ENCODE results near the gene A4GNT.
"Not testable (repeated sequence)": the region's sequence is repeated elsewhere in the genome, so short reads cannot be mapped to it uniquely, and the experiment has no call there.

The A4GNT gene

GRCh38 chr3:138118612-138119422, 13.4 kb downstream of the A4GNT start:
- no peak for FAIRE-seq

DNA sequence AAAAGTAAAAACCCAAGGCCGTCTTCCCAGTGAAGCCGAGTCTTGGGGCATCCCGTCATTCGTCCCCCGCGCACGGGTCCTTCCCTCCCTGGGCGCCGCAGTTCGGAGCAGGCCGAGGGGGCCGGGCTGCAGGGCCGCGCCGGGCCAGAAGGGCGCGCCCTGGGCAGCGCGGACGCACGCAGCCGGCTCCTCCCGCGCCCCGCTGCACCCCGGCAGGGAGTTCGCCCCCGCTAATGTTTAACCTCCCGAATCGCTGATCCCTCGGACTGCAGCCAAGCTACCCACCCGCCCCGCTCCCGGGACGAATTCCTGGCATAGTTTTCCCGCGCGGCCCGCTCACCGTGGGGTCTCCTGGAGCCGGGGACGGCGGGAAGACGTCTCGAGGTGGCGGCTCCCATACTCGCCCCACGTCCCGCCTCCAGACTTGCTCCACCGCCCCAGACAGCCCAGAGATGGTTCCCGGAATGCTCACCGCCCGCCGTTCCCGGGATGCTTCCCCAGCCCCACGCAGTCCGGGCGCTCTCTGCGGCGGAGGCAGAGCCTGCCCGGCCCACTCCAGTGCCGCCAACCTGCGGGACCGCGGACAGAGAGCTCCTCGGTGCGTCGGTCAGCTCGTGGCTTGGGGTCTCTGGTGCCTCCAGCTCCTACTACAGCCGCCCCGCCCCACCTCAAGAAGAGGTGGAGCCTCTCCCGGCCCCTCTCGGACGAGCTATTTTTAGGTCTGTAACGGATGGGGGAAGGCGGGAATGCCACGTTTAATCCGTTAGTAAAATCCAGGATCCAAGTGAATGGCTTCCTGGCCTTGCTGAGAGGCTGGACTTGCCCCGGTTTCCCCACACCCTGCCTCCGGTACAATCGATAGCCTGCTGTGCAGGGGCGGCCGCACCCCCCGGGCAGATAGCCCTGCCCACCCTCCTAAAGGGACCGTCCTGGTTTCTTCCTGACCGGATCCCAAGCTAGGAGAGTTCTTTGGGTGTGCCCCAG, 16.9 kb downstream of the A4GNT start, which contains the start of gene DZIP1L:
Gene DZIP1L, minus strand, starts transcription at position 621 of the 984 bp plus-strand sequence. CDS start 11,637 bp downstream, outside the sequence.
- FAIRE-seq: no peak

- FAIRE-seq: no peak
Observed at GRCh38 chr3:138114431-138114918, 17.7 kb downstream of the A4GNT start.

- FAIRE-seq: peak; percentile 61
Observed at GRCh38 chr3:138113326-138113725, 18.9 kb downstream of the A4GNT start.

DNA sequence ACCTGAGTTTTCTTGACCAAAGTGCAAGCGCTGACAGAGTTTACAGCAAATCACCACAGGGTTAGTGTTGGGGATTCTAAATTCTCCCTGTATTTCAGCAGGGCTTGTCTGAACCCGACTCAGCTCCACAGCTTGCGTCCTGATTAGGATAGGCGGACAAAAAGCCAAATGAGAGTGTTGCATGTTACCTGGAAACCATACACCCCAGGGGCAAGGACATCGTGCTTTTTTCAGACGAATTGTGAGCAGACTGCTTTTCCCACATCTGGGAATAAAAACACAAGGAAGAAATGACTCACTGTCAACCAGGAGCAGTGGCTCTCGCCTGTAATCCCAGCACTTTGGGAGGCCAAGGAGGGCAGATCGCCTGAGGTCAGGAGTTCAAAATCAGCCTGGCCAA, 19.8 kb downstream of the A4GNT start:
- FAIRE-seq: peak; percentile 53

GRCh38 chr3:138105598-138105997, 26.6 kb downstream of the A4GNT start:
- peak; percentile 75 for FAIRE-seq

- FAIRE-seq: no peak
Observed at GRCh38 chr3:138103466-138103865, 28.7 kb downstream of the A4GNT start.

DNA sequence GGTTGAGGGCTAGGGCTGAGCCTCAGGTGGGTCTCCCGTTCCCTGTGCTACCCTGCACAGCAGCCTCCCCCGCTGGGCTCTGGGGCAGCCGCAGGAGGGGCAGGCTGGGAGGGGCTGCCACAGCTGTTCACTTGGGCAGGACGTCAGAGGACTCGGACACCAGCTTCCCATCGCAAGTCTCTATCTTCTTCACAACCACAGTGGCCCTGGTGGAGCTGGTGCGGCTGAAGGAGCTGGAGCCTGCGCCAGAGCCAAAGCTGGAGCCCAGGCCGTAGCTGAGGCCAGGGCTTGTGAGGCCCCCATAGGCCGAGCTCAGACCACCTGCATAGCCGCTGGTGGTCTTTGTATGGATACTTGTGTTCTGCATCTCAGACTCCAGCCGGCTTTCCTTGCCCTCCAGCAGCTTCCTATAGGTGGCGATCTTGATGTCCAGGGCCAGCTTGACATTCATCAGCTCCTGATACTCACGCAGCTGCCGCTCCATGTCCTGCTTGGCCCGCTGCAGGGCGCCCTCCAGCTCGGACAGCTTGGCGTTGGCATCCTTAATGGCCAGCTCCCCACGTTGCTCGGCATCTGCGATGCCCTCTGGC, 30.7 kb downstream of the A4GNT start:
- not testable (repeated sequence) for FAIRE-seq

- no peak for FAIRE-seq
Observed at GRCh38 chr3:138099417-138099816, 32.8 kb downstream of the A4GNT start.

DNA sequence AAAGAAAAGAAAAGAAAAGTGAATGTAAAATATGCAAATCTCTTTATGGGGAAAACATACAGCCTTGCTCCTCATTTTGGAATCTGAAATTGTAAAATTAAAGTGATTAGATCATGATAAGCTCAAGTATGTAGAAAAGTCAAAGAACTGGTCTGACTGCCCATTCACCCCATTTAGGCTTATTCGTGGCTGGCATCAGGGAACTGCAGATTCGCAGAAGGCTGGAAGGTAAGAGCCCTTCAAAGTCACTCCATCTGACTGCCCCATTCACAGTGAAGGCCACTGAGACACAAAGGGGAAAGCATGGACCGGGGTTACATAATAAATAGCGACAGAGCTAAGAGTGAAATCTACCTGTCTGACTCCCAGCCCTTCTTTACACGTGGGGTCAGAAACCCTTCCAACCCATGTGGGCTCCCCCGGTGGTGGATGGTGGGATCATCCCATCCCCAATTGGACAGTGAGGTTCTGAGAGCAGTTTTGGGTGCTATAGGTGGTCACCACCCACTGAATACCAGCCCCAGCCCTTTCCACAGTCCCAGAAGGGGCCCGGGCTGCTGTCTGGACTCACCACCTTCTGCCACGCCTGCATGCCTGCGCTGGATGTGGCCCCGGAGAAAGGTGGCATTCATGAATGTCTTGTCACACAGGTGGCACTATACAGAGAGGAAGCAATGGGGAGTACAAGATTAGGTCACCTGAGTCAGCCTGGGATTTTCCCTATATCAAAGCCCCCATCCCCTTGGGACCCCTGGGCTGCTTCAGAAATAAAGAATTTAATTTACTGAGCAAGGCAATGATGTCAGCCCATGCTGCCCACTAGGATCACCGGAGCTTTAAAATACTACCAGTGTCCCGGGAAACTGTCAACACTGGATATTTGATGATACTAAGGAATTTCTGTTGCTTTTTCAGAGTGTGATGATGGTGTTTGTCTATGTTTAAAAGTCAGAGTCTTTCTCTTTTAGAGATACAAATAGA, 34.7 kb downstream of the A4GNT start:
- no peak for FAIRE-seq

- no peak for FAIRE-seq
Observed at GRCh38 chr3:138093721-138094120, 38.5 kb downstream of the A4GNT start.

DNA sequence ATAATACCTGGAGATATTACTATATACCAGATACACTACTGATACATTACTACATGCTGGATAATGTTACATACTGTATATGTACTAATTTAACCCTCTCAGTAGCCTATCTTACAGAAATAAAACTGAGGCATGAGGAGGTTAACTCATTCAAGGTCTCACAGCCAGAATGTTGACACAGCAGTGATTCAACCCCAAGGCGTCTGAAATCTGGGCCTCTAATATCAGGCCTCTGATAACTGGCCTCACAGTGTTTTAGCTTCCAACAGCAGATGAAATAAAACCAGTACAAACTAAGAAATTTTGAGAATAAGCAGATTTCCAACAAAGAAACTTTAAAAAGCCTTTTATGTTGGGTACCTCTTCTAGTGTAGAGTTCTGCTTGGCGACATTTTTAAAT, 40.2 kb downstream of the A4GNT start:
- FAIRE-seq: no peak

DNA sequence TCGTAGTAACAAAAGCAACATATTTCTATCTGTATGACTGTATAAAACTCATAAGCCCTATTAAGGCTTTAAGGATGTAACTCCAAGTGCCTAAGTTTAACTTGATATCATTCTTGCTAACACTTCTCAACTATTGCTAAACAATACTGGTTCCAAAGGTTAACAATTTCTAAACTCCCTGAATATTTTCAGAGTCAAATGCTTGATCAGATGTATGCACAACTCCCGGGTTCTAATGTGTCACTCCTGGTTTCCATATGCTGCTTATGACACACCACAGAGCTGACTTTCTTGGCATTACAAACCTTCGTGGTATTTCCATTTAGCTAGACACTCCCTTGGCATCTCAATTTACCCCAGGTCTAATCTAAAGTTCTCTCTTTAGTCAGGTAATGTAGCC, 43.1 kb downstream of the A4GNT start:
- no peak for FAIRE-seq

DNA sequence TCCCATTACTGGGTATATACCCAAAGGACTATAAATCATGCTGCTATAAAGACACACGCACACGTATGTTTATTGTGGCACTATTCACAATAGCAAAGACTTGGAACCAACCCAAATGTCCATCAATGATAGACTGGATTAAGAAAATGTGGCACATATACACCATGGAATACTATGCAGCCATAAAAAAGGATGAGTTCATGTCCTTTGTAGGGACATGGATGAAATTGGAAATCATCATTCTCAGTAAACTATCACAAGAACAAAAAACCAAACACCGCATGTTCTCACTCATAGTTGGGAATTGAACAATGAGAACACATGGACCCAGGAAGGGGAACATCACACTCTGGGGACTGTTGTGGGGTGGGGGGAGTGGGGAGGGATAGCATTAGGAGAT, 46.4 kb downstream of the A4GNT start:
- FAIRE-seq: not testable (repeated sequence)

DNA sequence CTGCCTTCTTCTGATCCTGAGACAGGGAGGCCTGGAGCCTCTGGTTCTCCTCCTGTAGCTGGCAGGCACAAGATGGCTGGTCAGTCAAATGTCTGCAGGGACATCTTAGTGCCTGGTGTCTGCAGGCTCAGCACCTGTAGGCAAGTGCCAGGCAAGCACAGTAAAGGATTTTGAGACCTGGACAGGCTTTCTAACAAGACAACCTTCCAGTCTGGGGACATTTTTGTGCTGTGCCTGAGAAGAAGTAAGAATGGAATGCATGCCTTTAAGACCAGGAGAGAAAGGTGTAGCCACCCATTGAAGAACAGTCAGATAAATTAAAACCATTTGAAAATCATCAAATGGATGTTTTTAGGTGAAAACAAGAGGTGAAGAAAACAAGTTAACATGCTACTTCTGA, 48.0 kb downstream of the A4GNT start:
- FAIRE-seq: no peak

- FAIRE-seq: no peak
Observed at GRCh38 chr3:138082992-138083386, 49.2 kb downstream of the A4GNT start.

GRCh38 chr3:138082085-138082991, 49.9 kb downstream of the A4GNT start:
- peak; percentile 76 for FAIRE-seq

- no peak for FAIRE-seq
Observed at GRCh38 chr3:138081371-138082084, 50.7 kb downstream of the A4GNT start.

- no peak for FAIRE-seq
Observed at GRCh38 chr3:138079901-138080300, 52.3 kb downstream of the A4GNT start.

DNA sequence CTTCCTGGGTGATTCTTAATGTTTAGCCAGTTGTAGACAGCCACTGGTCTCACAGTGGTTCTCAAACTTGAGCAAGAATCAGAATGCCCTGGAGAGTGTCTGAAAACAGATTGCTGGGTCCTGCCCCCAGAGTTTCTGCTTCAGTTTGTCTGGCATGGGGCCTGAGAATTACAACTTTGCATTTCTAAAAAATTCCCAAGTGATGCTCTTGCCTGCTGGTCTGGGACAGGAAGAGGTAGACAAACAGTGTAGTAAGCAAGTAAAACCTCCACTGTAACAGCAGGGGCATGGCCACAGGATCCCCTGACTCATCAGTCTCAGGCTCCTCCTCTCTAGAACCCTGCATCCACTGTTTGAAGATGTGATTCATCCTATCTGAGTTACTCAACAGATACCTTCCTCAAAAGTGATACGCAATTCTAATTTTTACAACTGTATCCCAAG, 53.3 kb downstream of the A4GNT start:
- no peak for FAIRE-seq
